Esophagus (tissue), 2 donors: ENCODE results near the gene NRCAM. TPM values are rescaled to one million over a fixed set of nuclear protein-coding genes. Genes with fewer than 3 reads are reported as not detected.

Experiments used
- H3K27ac ChIP-seq, 2 donors: one replicate each; pipeline ENCODE4 v1.5.1; 2013; ENCODE audit warnings: low read depth in 2 of 2, mild to moderate bottlenecking in 2 of 2, inconsistent platforms in 1 of 2, low read length in 1 of 2, moderate library complexity in 1 of 2
- H3K27me3 ChIP-seq, 2 donors: one replicate each; pipeline ENCODE4 v1.6.1; 2013; ENCODE audit warnings: low read length in 2 of 2, control low read depth in 1 of 2, mild to moderate bottlenecking in 1 of 2; ENCODE audit not compliant: insufficient read depth in 2 of 2, control insufficient read depth in 1 of 2
- H3K36me3 ChIP-seq, 2 donors: one replicate each; pipeline ENCODE4 v1.6.1; 2013; ENCODE audit warnings: low read length in 1 of 2; ENCODE audit not compliant: control insufficient read depth in 2 of 2, insufficient read depth in 2 of 2
- H3K4me1 ChIP-seq, 2 donors: one replicate each; pipeline ENCODE4 v1.6.1; 2013; ENCODE audit warnings: low read length in 1 of 2; ENCODE audit not compliant: control insufficient read depth in 2 of 2, insufficient read depth in 2 of 2
- H3K4me3 ChIP-seq, 2 donors: one replicate each; pipeline ENCODE4 v1.5.1; 2013; ENCODE audit warnings: low read length in 2 of 2, mild to moderate bottlenecking in 2 of 2, low read depth in 1 of 2, moderate library complexity in 1 of 2
- H3K9me3 ChIP-seq, 2 donors: one replicate each; pipeline ENCODE4 v1.6.1; 2013; ENCODE audit warnings: mild to moderate bottlenecking in 2 of 2, low read depth in 1 of 2, low read length in 1 of 2, moderate library complexity in 1 of 2; ENCODE audit not compliant: control insufficient read depth in 2 of 2, insufficient read depth in 1 of 2
- WGBS, 2 donors: extraction: QIAGEN DNeasy Blood & Tissue Kit; methylation state at CpG; one replicate each; pipeline ENCODE4 v1.1.7; 2013; 5-methylcytosine and 5-hydroxymethylcytosine counted together
- polyA plus RNA-seq, 2 donors: library from polyadenylated mRNA; stranded (reverse); fragments of 200-250 nt; gene quantifications; one replicate each; pipeline ENCODE4 v1.2.3, GENCODE V29; 2013
- donor health status: healthy with polysubstance abuse.
- donor health status: Bipolar disorder and iron deficiency.

Gene NRCAM
- polyA plus RNA-seq, 2 donors = 0.35 to 0.96 TPM

DNA sequence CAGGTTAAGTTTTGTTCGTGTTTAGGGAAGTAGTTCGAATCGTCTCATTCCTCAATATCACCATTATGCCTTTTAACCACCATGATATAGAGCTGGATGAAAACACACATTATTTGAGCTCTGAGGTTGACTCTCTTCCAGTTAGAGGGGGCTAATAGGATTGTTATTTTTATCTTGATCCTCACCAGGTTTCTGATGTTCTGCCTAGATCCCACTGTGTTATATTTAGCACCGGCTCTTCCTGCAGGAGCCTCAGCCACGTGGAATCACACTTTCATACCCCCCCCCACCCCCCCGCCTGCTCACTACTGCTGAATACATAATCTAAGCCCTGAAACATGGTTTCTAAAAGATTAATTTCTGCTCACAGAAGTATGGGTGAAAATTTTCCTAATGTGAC is 88.3 kb downstream of the NRCAM start:
- Histone ChIP-seq H3K9me3 (no peaks in the 10 kb centered on the region), H3K4me1 (no peaks in the 10 kb centered on the region), H3K27ac (no peak overlapping the region), H3K36me3 (no peaks in the 10 kb centered on the region), H3K4me3 (no peak overlapping the region), H3K27me3 (no peaks in the 10 kb centered on the region)
- WGBS, 2 donors = 60 to 63% methylated on average over 6 of the region's 6 CpGs

DNA sequence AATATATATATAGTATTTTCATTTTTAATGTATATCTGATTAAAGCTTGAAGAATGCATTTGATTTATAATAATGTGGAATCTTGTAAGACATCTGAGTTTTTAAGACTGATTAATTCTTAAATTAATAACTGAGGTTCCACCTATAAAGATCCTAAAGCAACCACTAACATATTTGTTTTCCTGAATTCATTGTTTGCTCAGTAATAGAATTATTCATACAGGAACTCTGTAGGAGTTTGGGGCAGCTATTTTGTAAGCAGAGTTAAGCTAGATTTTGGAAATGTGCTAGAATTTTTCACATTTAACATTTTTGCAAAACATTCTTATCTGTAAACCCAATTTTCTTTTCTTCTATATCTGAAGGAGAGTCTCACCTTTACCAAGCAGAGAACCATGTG is 88.9 kb downstream of the NRCAM start:
- H3K4me1 ChIP-seq = no peaks in the 10 kb centered on the region

GRCh38 chr7:108363659-108364058 is 92.6 kb downstream of the NRCAM start:
- H3K4me1 ChIP-seq = no peaks in the 10 kb centered on the region
- H3K4me3 ChIP-seq = no peak overlapping the region
- H3K27me3 ChIP-seq = no peaks in the 10 kb centered on the region
- H3K27ac ChIP-seq = no peak overlapping the region
- no peaks in the 10 kb centered on the region for H3K9me3 ChIP-seq
- H3K36me3 ChIP-seq = no peaks in the 10 kb centered on the region

More for the DNA sequence above, 88.9 kb downstream of the NRCAM start:
- Histone ChIP-seq H3K9me3 (no peaks in the 10 kb centered on the region), H3K4me3 (no peak overlapping the region), H3K27ac (no peak overlapping the region), H3K36me3 (no peaks in the 10 kb centered on the region), H3K27me3 (no peaks in the 10 kb centered on the region)

DNA sequence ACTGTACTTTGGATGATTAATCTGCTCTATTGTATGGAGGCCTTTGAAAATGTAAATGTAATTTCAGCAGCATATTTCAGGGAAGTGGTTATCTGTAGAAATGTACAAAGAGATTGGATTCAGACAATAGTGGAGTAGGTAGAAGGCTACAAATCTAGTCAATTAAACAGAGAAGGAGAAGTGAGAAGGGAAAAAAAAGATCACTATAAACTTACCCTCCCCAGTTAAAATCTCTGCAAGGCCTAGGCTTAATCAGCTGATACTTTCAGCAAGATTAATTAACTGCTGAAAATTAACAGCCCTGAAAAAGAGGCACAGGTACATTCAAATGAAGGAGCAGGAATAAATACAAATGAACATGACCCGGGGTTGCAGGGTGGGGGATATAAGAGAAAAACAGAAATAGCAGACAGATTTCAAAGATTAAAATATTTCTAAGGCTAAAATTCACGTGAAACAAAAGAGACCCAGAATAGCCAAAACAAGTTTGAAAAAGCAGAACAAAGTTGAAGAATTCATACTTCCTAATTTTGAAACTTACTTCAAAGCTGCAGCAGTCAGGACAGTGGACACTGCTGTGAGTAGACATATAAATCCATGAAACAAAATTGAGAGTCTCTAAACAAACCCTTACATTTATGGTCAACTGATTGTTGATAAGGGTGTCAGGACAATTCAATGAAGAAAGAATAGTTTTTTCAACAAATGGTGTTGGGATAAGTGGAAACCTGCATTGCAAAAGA is 96.0 kb downstream of the NRCAM start:
- H3K27ac ChIP-seq = no peak overlapping the region
- 66 to 68% methylated on average over 2 of the region's 2 CpGs for WGBS, 2 donors
- no peaks in the 10 kb centered on the region for H3K9me3 ChIP-seq
- no peak overlapping the region for H3K4me3 ChIP-seq
- H3K27me3 ChIP-seq = no peaks in the 10 kb centered on the region
- no peaks in the 10 kb centered on the region for H3K4me1 ChIP-seq
- no peaks in the 10 kb centered on the region for H3K36me3 ChIP-seq

- WGBS, 2 donors = 27 to 39% methylated on average over 4 of the region's 4 CpGs
Observed at GRCh38 chr7:108358553-108358952, 97.7 kb downstream of the NRCAM start.

GRCh38 chr7:108351729-108352131 is 104.5 kb downstream of the NRCAM start:
- H3K4me1 ChIP-seq = no peaks in the 10 kb centered on the region
- H3K9me3 ChIP-seq = no peaks in the 10 kb centered on the region
- H3K27me3 ChIP-seq = no peaks in the 10 kb centered on the region
- no peak overlapping the region for H3K4me3 ChIP-seq
- no peak overlapping the region for H3K27ac ChIP-seq
- H3K36me3 ChIP-seq = no peaks in the 10 kb centered on the region

More at GRCh38 chr7:108358553-108358952, 97.7 kb downstream of the NRCAM start:
- no peaks in the 10 kb centered on the region for H3K9me3 ChIP-seq
- H3K27me3 ChIP-seq = no peaks in the 10 kb centered on the region
- H3K4me3 ChIP-seq = no peak overlapping the region
- H3K4me1 ChIP-seq = no peaks in the 10 kb centered on the region
- no peaks in the 10 kb centered on the region for H3K36me3 ChIP-seq
- H3K27ac ChIP-seq = no peak overlapping the region

GRCh38 chr7:108348913-108349312 is 107.3 kb downstream of the NRCAM start:
- no peaks in the 10 kb centered on the region for H3K27me3 ChIP-seq
- H3K9me3 ChIP-seq = no peaks in the 10 kb centered on the region
- no peak overlapping the region for H3K27ac ChIP-seq
- H3K36me3 ChIP-seq = no peaks in the 10 kb centered on the region
- H3K4me3 ChIP-seq = no peak overlapping the region
- WGBS, 2 donors = 72 to 82% methylated on average over 3 of the region's 3 CpGs
- no peaks in the 10 kb centered on the region for H3K4me1 ChIP-seq

DNA sequence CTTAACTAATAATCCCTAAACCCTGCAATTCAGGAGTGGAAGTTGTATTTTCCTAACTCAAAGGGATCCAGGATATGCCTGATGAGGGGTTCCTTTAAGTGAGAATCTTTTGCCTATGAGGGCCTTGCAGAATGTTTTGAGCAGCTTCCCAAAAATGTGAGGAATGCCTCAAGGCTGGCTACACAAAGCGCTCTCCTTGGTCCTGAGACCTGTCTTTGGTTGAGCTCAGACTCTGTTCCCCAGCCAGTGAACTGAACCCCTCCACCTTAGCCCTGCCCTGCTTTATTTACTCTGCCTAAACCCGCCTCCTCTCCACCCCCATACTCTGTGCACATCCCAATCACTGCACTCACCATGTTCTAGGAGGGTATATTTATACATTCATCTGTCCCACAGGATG is 108.6 kb downstream of the NRCAM start:
- Histone ChIP-seq H3K36me3 (no peaks in the 10 kb centered on the region), H3K4me3 (no peak overlapping the region), H3K4me1 (no peaks in the 10 kb centered on the region), H3K27ac (no peak overlapping the region), H3K27me3 (no peaks in the 10 kb centered on the region), H3K9me3 (no peaks in the 10 kb centered on the region)
- 32 to 38% methylated on average over 2 of the region's 2 CpGs for WGBS, 2 donors

- H3K27ac ChIP-seq = no peak overlapping the region
- no peaks in the 10 kb centered on the region for H3K36me3 ChIP-seq
- WGBS, 2 donors = 77 to 78% methylated on average over 9 of the region's 9 CpGs
- no peaks in the 10 kb centered on the region for H3K9me3 ChIP-seq
- no peak overlapping the region for H3K4me3 ChIP-seq
- H3K27me3 ChIP-seq = no peaks in the 10 kb centered on the region
- peaks cover 0 to 3% of the 10 kb centered on the region in 2 donors for H3K4me1 ChIP-seq
Observed at GRCh38 chr7:108345710-108346336, 110.4 kb downstream of the NRCAM start.

GRCh38 chr7:108340856-108341411 is 115.3 kb downstream of the NRCAM start:
- Histone ChIP-seq H3K9me3 (no peaks in the 10 kb centered on the region), H3K36me3 (no peaks in the 10 kb centered on the region), H3K27ac (no peak overlapping the region), H3K4me3 (no peak overlapping the region), H3K27me3 (no peaks in the 10 kb centered on the region), H3K4me1 (peaks cover 0 to 3% of the 10 kb centered on the region in 2 donors)
- 46 to 66% methylated on average over 9 of the region's 9 CpGs for WGBS, 2 donors
